ENCODE results near the gene AGPAT1. TPM values are rescaled to one million over a fixed set of nuclear protein-coding genes. Genes with fewer than 3 reads are reported as not detected.

The AGPAT1 gene
- total and polyA plus RNA-seq, 2 of the 8 experiments (the other 6 are each of a cell fraction or from before 2014, with no cell fraction given) = 96.0 to 222 TPM

- Histone ChIP-seq H4K8ac (ENCODE audit: extremely low read depth, insufficient read depth, low read length) (peak overlapping the region; percentile 95; the same call in 1 of the 2 replicates), H3K27ac (ENCODE audit: low read depth, low read length) (peak overlapping the region; percentile 95), H3K4ac (replicated peaks; ENCODE audit: insufficient read length, low read depth, low read length) (peak overlapping the region; percentile 11), H3K36me3 (ENCODE audit: control insufficient read depth in 2 of 4, insufficient read depth in 4 of 4, low read length in 3 of 4) (peaks cover 2 to 19% (median 9%) of the 10 kb centered on the region in 4 experiments; a peak in 7 of 8 replicates), H2AFZ (ENCODE audit: low read length) (no peak overlapping the region), H3K56ac (replicated peaks; ENCODE audit: insufficient read length, low read depth, low read length) (peak overlapping the region; percentile 26), H2BK5ac (ENCODE audit: low read depth, low read length) (peak overlapping the region; percentile 97), H3K4me3 (ENCODE audit: extremely low read depth in 1 of 4, insufficient read depth in 2 of 4, low read depth in 3 of 4, low read length in 4 of 4) (peak overlapping the region; percentile 91 to 99 (median 95)), H2BK15ac (ENCODE audit: low read length) (no peak overlapping the region), H3K23ac (ENCODE audit: insufficient read length) (no peak overlapping the region), H3K79me2 (ENCODE audit: control insufficient read depth in 1 of 2, insufficient read depth in 2 of 2, low read length in 2 of 2) (peaks cover 13 to 47% of the 10 kb centered on the region in 2 experiments), H2BK120ac (replicated peaks; ENCODE audit: low read depth, low read length) (no peak overlapping the region), H2AK5ac (ENCODE audit: low read depth, low read length) (peak overlapping the region; percentile 91; the same call in 1 of the 2 replicates), H3K18ac (ENCODE audit: extremely low read depth, low read length) (peak overlapping the region; percentile 97), H4K91ac (replicated peaks; ENCODE audit: insufficient read length, low read length) (peak overlapping the region; percentile 73), H3K4me1 (replicated peaks in 1 of 4; ENCODE audit: control insufficient read depth in 3 of 4, insufficient read depth in 4 of 4, low read length in 3 of 4) (peaks cover 5 to 21% (median 9%) of the 10 kb centered on the region in 4 experiments; a peak in 6 of 7 replicates), H3K4me2 (ENCODE audit: insufficient read depth in 1 of 2, low read depth in 2 of 2, low read length in 2 of 2) (peak overlapping the region; percentile 99 to 100), H4K20me1 (replicated peaks in 1 of 2; ENCODE audit: control insufficient read depth in 1 of 2, insufficient read depth in 2 of 2, low read length in 2 of 2) (peaks cover 3 to 6% of the 10 kb centered on the region in 2 experiments), H3K14ac (ENCODE audit: insufficient read length) (no peak overlapping the region), H3K79me1 (ENCODE audit: low read depth, low read length) (peaks cover 9% of the 10 kb centered on the region; the same call in 1 of the 2 replicates), H3K23me2 (ENCODE audit: low read depth, low read length) (peaks cover 26% of the 10 kb centered on the region), H4K5ac (ENCODE audit: insufficient read length, low read depth, low read length) (peak overlapping the region; percentile 79), H2BK12ac (ENCODE audit: low read depth, low read length) (peak overlapping the region; percentile 91; the same call in 1 of the 2 replicates), H3K27me3 (replicated peaks in 1 of 4; ENCODE audit: control insufficient read depth in 3 of 4, extremely low read depth in 1 of 4, insufficient read depth in 3 of 4, low read length in 3 of 4) (no peaks in the 10 kb centered on the region), H2BK20ac (ENCODE audit: low read length) (no peak overlapping the region), H3K9me3 (ENCODE audit: insufficient read depth in 2 of 2, low read depth in 1 of 2, low read length in 1 of 2) (no peaks in the 10 kb centered on the region), H3K9ac (replicated peaks in 1 of 4; ENCODE audit: extremely low read depth in 1 of 4, low read depth in 3 of 4, low read length in 3 of 4) (peak overlapping the region; percentile 67 to 96 (median 86))
- DNase-seq (ENCODE audit: low read depth in 1 of 2, low spot score in 2 of 2) (peak in 1 of 2 experiments; percentile 90), FAIRE-seq (no peak)
- POLR2A ChIA-PET (ENCODE audit: partially characterized antibody) = interaction anchor here (0.6 to 7.9 kb wide), 16 partner anchors 8 to 794 kb away, joined by 3 to 194 read pairs (median 6); partner anchors contain the start of genes ATF6B, EGFL8, FKBPL and GPSM3
- CTCF ChIA-PET (ENCODE audit: partially characterized antibody) = interaction anchor here (0.6 to 2.4 kb wide), 6 partner anchors 11 to 59 kb away, joined by 3 to 10 read pairs (median 3); no protein-coding TSS in a partner anchor
- WGBS, 2 experiments (ENCODE audit: extremely low coverage in 1 of 2, insufficient coverage in 1 of 2, insufficient read length in 1 of 2, insufficient replicate concordance in 2 of 2, low coverage in 1 of 2, low lambda C conversion rate in 2 of 2, missing lambda C conversion rate in 1 of 2) = 0% methylated on average over 15 of the region's 20 CpGs; no CpG with 5 or more reads in 1 of the 2 experiments
- TF ChIP-seq SRF (IDR thresholded peaks at IDR 0.05; ENCODE audit: low read depth, low read length) (0 out of 2 replicates have a peak, but pooled peaks have one; percentile 12), RXRA (IDR thresholded peaks at IDR 0.05; ENCODE audit: insufficient read depth, low read depth, low read length) (no peak), TAF7 (optimal IDR thresholded peaks at IDR 0.05; ENCODE audit: borderline replicate concordance, low read depth, low read length) (peak; percentile 29), TBP (IDR thresholded peaks at IDR 0.05; ENCODE audit: low read depth, low read length) (peak; percentile 66), POLR2A (IDR thresholded peaks at IDR 0.05; ENCODE audit: control extremely low read depth in 1 of 2, low read depth in 2 of 2, low read length in 2 of 2) (peak; percentile 66 to 68), BACH1 (IDR thresholded peaks at IDR 0.05; ENCODE audit: low read length) (no peak), TAF1 (IDR thresholded peaks at IDR 0.05; ENCODE audit: low read depth, low read length) (peak; percentile 56), KDM4A (IDR thresholded peaks at IDR 0.05; ENCODE audit: low read depth, low read length, severe bottlenecking) (no peak), ZNF274 (IDR thresholded peaks at IDR 0.05; ENCODE audit: borderline replicate concordance, extremely low read depth, low read length) (no peak), CREB1 (IDR thresholded peaks at IDR 0.05) (peak; percentile 87), PHF8 (conservative IDR thresholded peaks at IDR 0.05; ENCODE audit: low read depth, low read length) (peak; percentile 48; the same call in 1 of the 2 replicates)
- TF ChIP-seq, protein P1, sequence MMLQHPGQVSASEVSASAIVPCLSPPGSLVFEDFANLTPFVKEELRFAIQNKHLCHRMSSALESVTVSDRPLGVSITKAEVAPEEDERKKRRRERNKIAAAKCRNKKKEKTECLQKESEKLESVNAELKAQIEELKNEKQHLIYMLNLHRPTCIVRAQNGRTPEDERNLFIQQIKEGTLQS (IDR thresholded peaks at IDR 0.05; ENCODE audit: insufficient read depth, low read depth, low read length) = no peak
These were observed 1.4 kb upstream of the AGPAT1 start for GRCh38 chr6:32177183-32177787.
